ENCODE data around the gene NARF.
A peak's percentile ranks its signal among the peaks of the same experiment; 100 is the strongest.

The NARF gene

DNA sequence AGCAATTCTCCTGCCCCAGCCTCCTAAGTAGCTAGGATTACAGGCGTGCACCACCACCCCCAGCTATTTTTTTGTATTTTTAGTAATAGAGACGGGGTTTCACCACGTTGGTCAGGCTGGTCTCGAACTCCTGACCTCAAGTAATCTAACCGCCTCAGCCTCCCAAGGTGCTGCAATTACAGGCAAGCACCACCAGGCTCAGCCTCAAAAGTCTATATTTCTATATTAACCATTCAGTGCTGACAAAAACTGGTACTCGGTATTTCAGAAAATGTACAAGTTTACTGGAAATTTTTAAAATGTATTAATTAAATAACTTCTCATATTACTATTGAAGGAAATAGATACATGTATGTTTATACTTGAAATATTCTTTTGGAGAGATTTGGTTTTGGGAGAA is 41.8 kb upstream of the NARF start:
- H3K36me3 ChIP-seq (ENCODE audit: insufficient read depth, low read depth, low read length) = peaks cover 10% of the 10 kb centered on the region; the same call in 1 of the 2 replicates
- H3K9ac ChIP-seq (ENCODE audit: low read depth, low read length) = no peak overlapping the region
- H3K4me1 ChIP-seq (ENCODE audit: insufficient read depth, low read length) = no peaks in the 10 kb centered on the region
- H3K9me3 ChIP-seq (ENCODE audit: insufficient read depth, low read depth, low read length) = no peaks in the 10 kb centered on the region
- H3K27ac ChIP-seq (ENCODE audit: low read length) = no peak overlapping the region
- no peak overlapping the region for H3K4me3 ChIP-seq (ENCODE audit: low read length)
- H3K27me3 ChIP-seq (ENCODE audit: insufficient read depth, low read length) = peaks cover 10% of the 10 kb centered on the region; the same call in 1 of the 2 replicates

DNA sequence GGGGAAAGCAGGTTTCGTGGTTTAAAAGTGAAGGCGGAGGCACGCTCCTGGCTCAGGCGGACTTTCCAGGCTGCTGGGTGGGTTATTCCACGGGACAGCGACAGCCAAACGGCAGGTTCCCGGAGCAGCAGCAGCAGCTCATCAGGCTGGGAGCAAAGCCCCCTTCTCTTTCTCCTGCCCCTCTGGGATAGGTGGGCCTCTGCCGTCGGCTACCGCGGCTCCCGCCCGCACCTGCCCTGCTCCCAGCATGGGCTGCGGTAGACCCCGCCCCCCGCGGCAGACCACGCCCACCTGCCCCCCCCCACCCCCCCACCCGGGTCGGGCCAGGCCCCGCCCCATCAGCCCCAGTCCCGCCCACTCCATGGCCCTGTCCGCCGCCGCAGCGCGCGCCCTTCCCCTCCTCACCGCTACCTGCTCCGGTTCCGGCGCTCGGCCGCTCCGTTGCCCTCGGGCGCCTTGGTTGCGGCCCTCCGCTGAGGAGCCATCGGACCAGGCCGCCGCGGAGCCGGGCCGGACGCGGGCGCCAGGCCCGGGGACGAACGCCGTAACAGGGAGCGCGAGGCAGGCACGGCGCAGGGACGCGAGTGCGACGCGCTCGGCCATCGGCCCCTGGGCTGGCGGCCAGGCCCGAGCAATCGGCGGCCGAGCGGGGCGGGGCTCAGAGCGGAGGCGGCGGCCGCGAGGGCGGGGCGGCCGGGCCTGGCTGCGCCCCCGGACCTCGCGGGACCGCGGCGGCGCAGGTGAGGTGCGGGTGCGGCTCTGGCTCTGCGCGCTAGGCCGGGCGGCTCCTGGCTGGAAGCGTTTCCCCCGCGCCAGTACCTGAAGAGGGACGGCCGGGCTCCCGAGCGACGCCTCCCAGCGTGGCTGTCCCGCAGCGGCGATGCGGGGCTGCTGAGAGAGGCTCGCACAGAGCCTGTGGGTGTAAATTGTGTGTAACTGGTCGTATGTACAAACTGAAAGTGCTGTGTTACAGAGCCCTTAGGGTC is 40.2 kb upstream of the NARF start, which contains the start of the genes HEXD and OGFOD3:
TSS of gene HEXD (plus strand) at position 347 of the 986 bp plus-strand sequence. CDS start 1,453 bp downstream, outside the sequence.
TSS of gene OGFOD3 (minus strand) at position 586 of the 986 bp plus-strand sequence. CDS start at position 485, 101 bp downstream.
- H3K9me3 ChIP-seq (ENCODE audit: insufficient read depth, low read depth, low read length) = no peaks in the 10 kb centered on the region; the same call in 1 of the 2 replicates
- H3K4me1 ChIP-seq (ENCODE audit: insufficient read depth, low read length) = no peaks in the 10 kb centered on the region
- no peak within 1 kb of the TSS for H3K27ac ChIP-seq (ENCODE audit: low read length)
- peak within 1 kb of the TSS; percentile 77; the same call in 1 of the 2 replicates for H3K9ac ChIP-seq (ENCODE audit: low read depth, low read length)
- peak within 1 kb of the TSS; percentile 83 for H3K4me3 ChIP-seq (ENCODE audit: low read length)
- H3K36me3 ChIP-seq (ENCODE audit: insufficient read depth, low read depth, low read length) = peaks cover 10% of the 10 kb centered on the region; the same call in 1 of the 2 replicates
- H3K27me3 ChIP-seq (ENCODE audit: insufficient read depth, low read length) = peaks cover 10% of the 10 kb centered on the region; the same call in 1 of the 2 replicates

DNA sequence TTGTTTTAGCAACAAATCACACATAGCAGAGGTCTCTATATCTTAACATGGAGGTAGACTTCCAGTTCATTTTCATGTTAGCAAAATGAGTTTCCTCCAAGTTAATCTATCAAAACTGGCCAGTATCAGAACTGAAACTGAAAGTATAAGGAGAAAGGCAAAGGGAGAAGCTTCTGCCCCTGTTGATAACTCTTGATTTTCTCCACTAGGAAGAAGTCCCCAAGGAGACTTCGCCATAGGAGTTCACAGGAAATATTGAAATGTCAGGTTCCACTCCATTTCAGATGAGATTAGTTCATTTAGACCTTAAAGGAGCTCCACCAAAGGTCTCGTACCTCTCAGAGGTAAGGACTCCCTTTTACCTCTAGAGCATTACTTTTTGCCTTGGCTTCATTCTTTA is 39.0 kb upstream of the NARF start:
- H3K27ac ChIP-seq (ENCODE audit: low read length) = no peak overlapping the region
- no peaks in the 10 kb centered on the region for H3K4me1 ChIP-seq (ENCODE audit: insufficient read depth, low read length)
- H3K27me3 ChIP-seq (ENCODE audit: insufficient read depth, low read length) = peaks cover 10% of the 10 kb centered on the region; the same call in 1 of the 2 replicates
- H3K36me3 ChIP-seq (ENCODE audit: insufficient read depth, low read depth, low read length) = peaks cover 10% of the 10 kb centered on the region; the same call in 1 of the 2 replicates
- peak overlapping the region; percentile 83; the same call in 1 of the 2 replicates for H3K4me3 ChIP-seq (ENCODE audit: low read length)
- H3K9me3 ChIP-seq (ENCODE audit: insufficient read depth, low read depth, low read length) = no peaks in the 10 kb centered on the region; the same call in 1 of the 2 replicates
- H3K9ac ChIP-seq (ENCODE audit: low read depth, low read length) = no peak overlapping the region

DNA sequence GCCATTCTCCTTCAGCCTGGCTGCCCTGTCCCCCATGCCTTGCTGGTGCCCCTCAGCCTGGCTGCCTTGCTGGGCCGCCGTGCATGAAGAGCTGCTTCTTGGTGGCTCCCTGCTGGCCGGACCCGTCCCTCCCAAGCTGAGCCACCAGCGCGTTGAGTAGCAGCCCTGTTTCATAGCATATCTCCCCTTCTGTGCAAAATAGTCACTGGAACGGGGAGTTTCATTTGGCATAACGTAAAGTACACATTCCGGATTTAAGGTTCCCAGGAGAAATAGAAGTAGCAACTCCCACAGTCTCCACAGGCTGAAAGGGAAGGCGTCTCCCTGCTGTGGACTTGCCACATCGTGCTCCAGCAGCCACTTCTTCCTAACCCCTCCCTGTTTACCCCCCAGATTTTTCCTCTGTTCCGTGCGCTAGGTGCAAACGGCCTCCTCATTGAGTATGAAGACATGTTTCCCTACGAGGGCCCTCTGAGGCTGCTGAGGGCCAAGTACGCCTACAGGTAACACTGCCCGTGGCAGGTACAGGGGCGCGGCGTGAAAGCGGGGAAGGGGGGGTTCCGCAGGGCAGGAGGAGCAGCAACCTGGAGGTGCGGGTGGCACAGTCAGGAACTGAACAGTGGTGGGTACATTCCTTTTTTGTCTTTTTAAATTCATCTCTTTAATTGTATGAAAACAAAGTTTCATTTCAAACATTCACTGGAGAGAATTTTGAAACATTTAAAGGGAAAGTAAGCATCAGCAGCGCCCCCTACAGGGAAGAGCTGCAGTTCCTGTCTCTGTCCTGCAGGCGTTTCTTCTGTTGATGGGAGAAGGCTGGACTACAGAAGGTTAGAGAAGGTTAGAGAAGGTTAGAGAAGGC is 34.3 kb upstream of the NARF start:
- Histone ChIP-seq H3K4me3 (ENCODE audit: low read length) (no peak overlapping the region), H3K9ac (ENCODE audit: low read depth, low read length) (no peak overlapping the region), H3K9me3 (ENCODE audit: insufficient read depth, low read depth, low read length) (no peaks in the 10 kb centered on the region; the same call in 1 of the 2 replicates)

DNA sequence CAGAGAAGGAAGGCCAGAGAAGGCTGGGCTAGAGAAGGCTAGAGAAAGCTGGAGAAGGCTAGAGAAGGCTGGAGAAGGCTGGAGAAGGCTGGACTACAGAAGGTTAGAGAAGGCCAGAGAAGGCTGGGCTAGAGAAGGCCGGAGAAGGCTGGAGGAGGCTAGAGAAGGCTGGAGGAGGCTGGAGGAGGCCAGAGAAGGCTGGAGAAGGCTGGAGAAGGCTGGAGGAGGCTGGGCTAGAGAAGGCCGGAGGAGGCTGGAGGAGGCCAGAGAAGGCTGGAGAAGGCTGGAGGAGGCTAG is 33.7 kb upstream of the NARF start:
- Histone ChIP-seq H3K4me1 (ENCODE audit: insufficient read depth, low read length) (no peaks in the 10 kb centered on the region), H3K4me3 (ENCODE audit: low read length) (no peak overlapping the region), H3K36me3 (ENCODE audit: insufficient read depth, low read depth, low read length) (peaks cover 10% of the 10 kb centered on the region; the same call in 1 of the 2 replicates), H3K9ac (ENCODE audit: low read depth, low read length) (no peak overlapping the region), H3K9me3 (ENCODE audit: insufficient read depth, low read depth, low read length) (no peaks in the 10 kb centered on the region; the same call in 1 of the 2 replicates), H3K27ac (ENCODE audit: low read length) (no peak overlapping the region), H3K27me3 (ENCODE audit: insufficient read depth, low read length) (0 out of 2 replicates have a peak, but pooled peaks cover under 1% of the 10 kb centered on the region)

More for the DNA sequence above, 34.3 kb upstream of the NARF start:
- Histone ChIP-seq H3K36me3 (ENCODE audit: insufficient read depth, low read depth, low read length) (peaks cover 10% of the 10 kb centered on the region; the same call in 1 of the 2 replicates), H3K27ac (ENCODE audit: low read length) (no peak overlapping the region), H3K4me1 (ENCODE audit: insufficient read depth, low read length) (no peaks in the 10 kb centered on the region), H3K27me3 (ENCODE audit: insufficient read depth, low read length) (peaks cover 6% of the 10 kb centered on the region; the same call in 1 of the 2 replicates)

DNA sequence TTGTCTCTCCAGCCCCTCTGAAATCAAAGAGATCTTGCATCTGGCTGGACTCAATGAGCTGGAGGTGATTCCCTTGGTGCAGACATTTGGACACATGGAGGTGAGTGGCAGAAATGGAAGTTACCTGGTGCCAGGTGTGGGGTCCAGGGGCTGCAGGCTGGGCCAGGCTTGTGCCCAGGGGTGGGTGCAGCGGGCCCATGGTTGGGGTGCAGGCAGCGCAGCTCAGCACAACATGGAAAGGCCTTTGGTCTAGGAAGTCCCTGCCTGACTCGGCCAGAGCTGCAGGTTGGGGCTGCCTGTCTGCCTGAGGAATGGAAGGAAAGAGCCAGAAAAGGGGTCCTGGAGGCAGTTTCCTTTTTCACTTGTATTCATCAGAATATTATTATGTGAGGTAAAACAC is 30.0 kb upstream of the NARF start:
- Histone ChIP-seq H3K27ac (ENCODE audit: low read length) (no peak overlapping the region), H3K36me3 (ENCODE audit: insufficient read depth, low read depth, low read length) (no peaks in the 10 kb centered on the region), H3K4me1 (ENCODE audit: insufficient read depth, low read length) (no peaks in the 10 kb centered on the region), H3K9me3 (ENCODE audit: insufficient read depth, low read depth, low read length) (no peaks in the 10 kb centered on the region), H3K4me3 (ENCODE audit: low read length) (no peak overlapping the region), H3K27me3 (ENCODE audit: insufficient read depth, low read length) (no peaks in the 10 kb centered on the region), H3K9ac (ENCODE audit: low read depth, low read length) (no peak overlapping the region)

DNA sequence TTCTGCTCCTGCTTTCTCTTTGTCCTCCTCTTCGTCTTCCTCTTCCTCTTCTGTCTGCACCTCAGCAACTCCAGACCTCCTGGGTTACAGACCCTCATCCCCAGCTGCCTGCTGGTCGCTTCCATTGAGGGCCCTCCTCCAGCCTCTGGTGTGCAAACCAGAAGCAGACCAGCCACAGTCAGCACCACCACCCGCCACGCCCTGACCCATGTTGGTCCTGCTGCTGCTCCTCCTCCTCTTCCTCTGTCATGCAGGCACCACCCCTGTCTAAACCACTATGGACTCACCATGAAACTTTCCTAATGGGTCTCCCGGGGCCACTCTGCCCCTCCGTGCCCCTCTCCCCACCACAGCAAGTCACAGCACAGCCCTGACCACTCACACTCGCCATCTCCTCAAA is 28.7 kb upstream of the NARF start:
- no peaks in the 10 kb centered on the region for H3K27me3 ChIP-seq (ENCODE audit: insufficient read depth, low read length)
- H3K9ac ChIP-seq (ENCODE audit: low read depth, low read length) = no peak overlapping the region
- H3K27ac ChIP-seq (ENCODE audit: low read length) = no peak overlapping the region
- no peaks in the 10 kb centered on the region for H3K36me3 ChIP-seq (ENCODE audit: insufficient read depth, low read depth, low read length)
- H3K9me3 ChIP-seq (ENCODE audit: insufficient read depth, low read depth, low read length) = no peaks in the 10 kb centered on the region
- no peak overlapping the region for H3K4me3 ChIP-seq (ENCODE audit: low read length)
- H3K4me1 ChIP-seq (ENCODE audit: insufficient read depth, low read length) = no peaks in the 10 kb centered on the region

DNA sequence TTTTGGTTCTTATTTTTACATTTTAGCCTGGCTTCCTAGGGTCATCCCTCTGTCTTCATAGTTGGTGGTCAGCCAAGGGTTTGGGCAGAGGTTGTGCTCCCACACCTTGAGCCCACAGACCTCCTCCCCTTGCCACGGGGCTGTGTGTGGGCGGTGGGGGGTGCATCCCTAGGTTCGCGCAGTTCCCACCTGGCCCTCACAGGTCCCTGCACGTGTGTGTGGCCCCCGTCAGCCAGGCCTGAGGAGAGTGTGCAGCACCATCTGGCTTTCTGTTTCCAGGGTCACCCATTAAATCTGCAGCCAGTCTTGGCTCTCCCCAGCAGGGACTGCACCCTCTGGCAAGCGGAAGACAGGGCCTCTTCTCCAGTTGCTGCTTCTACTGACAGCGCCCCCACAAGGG is 26.5 kb upstream of the NARF start:
- Histone ChIP-seq H3K27ac (ENCODE audit: low read length) (no peak overlapping the region), H3K27me3 (ENCODE audit: insufficient read depth, low read length) (no peaks in the 10 kb centered on the region), H3K4me1 (ENCODE audit: insufficient read depth, low read length) (no peaks in the 10 kb centered on the region), H3K9me3 (ENCODE audit: insufficient read depth, low read depth, low read length) (no peaks in the 10 kb centered on the region), H3K9ac (ENCODE audit: low read depth, low read length) (no peak overlapping the region), H3K36me3 (ENCODE audit: insufficient read depth, low read depth, low read length) (no peaks in the 10 kb centered on the region), H3K4me3 (ENCODE audit: low read length) (no peak overlapping the region)

DNA sequence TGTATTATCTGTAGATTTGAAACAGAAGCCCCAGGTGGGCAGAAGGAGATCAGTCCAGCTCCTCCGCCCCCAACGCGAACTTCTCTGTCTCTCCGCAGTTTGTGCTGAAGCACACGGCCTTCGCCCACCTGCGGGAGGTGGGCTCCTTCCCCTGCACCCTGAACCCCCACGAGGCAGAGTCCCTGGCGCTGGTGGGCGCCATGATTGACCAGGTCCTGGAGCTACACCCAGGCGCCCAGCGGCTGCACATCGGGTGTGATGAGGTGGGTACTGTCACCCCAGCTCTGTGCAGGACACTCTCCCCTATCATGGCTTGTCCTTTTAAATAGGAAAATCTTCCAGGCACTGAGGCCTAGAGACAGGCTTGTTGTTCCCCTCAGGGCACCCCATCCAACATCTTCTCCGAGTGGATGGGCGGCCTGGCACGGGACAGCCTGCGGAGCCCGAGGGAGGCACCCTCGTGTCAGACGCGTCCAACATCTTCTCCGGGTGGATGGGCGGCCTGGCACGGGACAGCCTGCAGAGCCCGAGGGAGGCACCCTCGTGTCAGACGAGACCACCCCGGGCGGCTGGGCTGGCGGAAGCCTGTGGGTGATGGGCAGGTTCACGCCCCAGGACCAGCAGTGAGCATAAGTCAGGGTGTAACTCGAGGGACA is 24.9 kb upstream of the NARF start:
- Histone ChIP-seq H3K27ac (ENCODE audit: low read length) (no peak overlapping the region), H3K4me1 (ENCODE audit: insufficient read depth, low read length) (no peaks in the 10 kb centered on the region), H3K9ac (ENCODE audit: low read depth, low read length) (no peak overlapping the region)

DNA sequence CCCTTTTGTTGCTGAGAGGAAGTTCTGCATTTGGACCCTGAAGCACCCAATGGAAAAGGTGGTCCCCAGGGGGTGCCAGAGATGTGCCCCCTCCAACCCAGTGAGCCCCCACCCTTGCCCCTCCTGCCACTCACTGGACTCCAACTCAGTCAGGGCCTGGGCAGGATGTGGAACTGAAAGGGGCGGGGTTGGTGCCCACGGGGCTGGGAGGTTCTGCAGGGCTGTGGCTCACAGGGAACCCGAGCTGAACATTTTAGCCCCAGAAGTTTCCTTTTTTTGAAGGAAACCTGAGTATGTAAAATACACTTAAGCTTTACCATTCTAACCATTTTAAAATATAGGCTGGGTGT is 24.4 kb upstream of the NARF start:
- Histone ChIP-seq H3K9ac (ENCODE audit: low read depth, low read length) (no peak overlapping the region), H3K9me3 (ENCODE audit: insufficient read depth, low read depth, low read length) (no peaks in the 10 kb centered on the region), H3K27me3 (ENCODE audit: insufficient read depth, low read length) (no peaks in the 10 kb centered on the region), H3K36me3 (ENCODE audit: insufficient read depth, low read depth, low read length) (no peaks in the 10 kb centered on the region), H3K4me3 (ENCODE audit: low read length) (no peak overlapping the region), H3K27ac (ENCODE audit: low read length) (no peak overlapping the region), H3K4me1 (ENCODE audit: insufficient read depth, low read length) (no peaks in the 10 kb centered on the region)

More for the DNA sequence above, 24.9 kb upstream of the NARF start:
- Histone ChIP-seq H3K27me3 (ENCODE audit: insufficient read depth, low read length) (no peaks in the 10 kb centered on the region), H3K9me3 (ENCODE audit: insufficient read depth, low read depth, low read length) (no peaks in the 10 kb centered on the region), H3K36me3 (ENCODE audit: insufficient read depth, low read depth, low read length) (no peaks in the 10 kb centered on the region), H3K4me3 (ENCODE audit: low read length) (no peak overlapping the region)

DNA sequence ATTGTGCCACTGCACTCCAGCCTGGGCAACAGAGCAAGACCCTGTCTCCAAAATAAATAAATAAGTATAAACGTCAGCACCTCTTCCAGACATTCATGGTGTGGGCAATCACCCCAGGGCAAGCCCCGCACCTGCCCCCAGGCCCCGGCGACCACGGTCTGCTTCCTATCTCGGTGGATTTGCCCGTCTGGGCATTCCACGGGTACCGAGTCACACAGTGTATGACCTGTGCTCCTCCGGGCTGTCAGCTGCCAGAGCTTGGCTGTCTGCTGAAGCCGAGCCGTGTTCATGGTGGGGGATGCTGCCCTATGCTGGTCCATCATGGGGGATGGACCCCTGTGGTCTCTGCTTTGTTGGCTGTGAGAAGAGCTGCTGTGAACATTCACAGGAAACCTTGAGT is 23.4 kb upstream of the NARF start:
- Histone ChIP-seq H3K4me3 (ENCODE audit: low read length) (no peak overlapping the region), H3K27me3 (ENCODE audit: insufficient read depth, low read length) (no peaks in the 10 kb centered on the region), H3K9me3 (ENCODE audit: insufficient read depth, low read depth, low read length) (no peaks in the 10 kb centered on the region), H3K27ac (ENCODE audit: low read length) (no peak overlapping the region), H3K4me1 (ENCODE audit: insufficient read depth, low read length) (no peaks in the 10 kb centered on the region), H3K9ac (ENCODE audit: low read depth, low read length) (no peak overlapping the region), H3K36me3 (ENCODE audit: insufficient read depth, low read depth, low read length) (no peaks in the 10 kb centered on the region)

Data from iPS-20b (cell line).